22Rv1 (cell line): ENCODE data around the gene GLUD2.

Experiments used
- CTCF ChIP-seq: fragments of 450-650 bp; IDR thresholded peaks from 2 replicates; pipeline ENCODE4 v1.5.1; 2017; ENCODE audit warnings: mild to moderate bottlenecking
- ZFX ChIP-seq: fragments of 450-650 bp; IDR thresholded peaks from 2 replicates; pipeline ENCODE4 v1.6.1; 2017; ENCODE audit warnings: antibody characterized with exemption, borderline replicate concordance

DNA sequence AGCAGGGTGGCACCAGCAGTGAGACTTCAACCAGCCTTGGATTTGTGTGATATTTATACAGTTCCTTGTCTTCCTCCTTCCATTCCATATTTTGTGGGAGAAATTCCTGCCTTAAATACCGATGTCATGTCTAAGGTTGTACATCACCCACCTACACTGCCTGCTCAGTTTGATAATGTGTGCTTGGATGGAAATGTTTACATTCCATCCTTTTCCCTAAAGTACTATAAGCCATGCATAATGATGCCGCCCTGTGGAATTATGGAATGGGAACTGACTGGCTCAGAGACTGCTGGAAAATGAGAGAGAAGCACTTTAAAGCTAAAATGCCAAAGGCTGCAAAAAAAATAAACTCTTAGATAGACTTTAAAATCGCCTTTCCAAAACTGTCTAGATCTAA, 11.3 kb upstream of the GLUD2 start:
- TF ChIP-seq ZFX (no peak), CTCF (no peak)
